HL-60 (cell line): ENCODE data around the gene SRSF7.
"Not testable (repeated sequence)": the region's sequence is repeated elsewhere in the genome, so short reads cannot be mapped to it uniquely, and the experiment has no call there.

Experiments
- CTCF ChIP-seq: IDR thresholded peaks from one replicate; pipeline ENCODE4 v1.5.1; 2011; ENCODE audit warnings: low read length, control low read depth, inconsistent platforms; ENCODE audit not compliant: insufficient read depth
- GABPA ChIP-seq: IDR thresholded peaks from 2 replicates; pipeline ENCODE4 v1.6.1; 2012; ENCODE audit warnings: low read depth
- POLR2AphosphoS5 ChIP-seq: IDR thresholded peaks from 2 replicates; pipeline ENCODE4 v1.6.1; 2012; ENCODE audit warnings: low read depth
- SPI1 ChIP-seq: IDR thresholded peaks from 2 replicates; pipeline ENCODE4 v1.6.1; 2012; ENCODE audit warnings: low read depth, mild to moderate bottlenecking, borderline replicate concordance
- TF ChIP-seq, protein P1 (sequence below): IDR thresholded peaks from 2 replicates; pipeline ENCODE4 v1.6.1; 2012; ENCODE audit warnings: low read depth; ENCODE audit not compliant: insufficient replicate concordance

DNA sequence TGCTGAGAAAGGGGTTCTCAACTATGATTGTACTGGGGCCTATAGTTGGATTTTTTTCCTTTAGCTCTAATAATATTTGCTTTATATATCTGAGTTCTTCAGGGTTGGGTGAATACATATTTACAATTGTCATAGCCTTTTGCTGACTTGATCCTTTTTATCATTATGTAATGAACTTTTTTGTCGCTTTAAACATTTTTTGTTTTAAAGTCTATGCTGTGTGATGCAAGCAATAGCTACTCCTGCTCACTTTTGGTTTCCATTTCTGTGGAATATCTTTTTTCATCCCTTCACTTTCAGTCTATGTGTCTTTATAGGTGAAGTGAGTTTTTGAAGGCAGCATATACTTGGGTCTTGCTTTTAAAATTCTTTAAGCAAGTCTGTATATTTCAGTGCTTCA is 36.2 kb downstream of the SRSF7 start:
- not testable (repeated sequence) for TF ChIP-seq CTCF, POLR2AphosphoS5, SPI1, GABPA
- TF ChIP-seq, protein P1, sequence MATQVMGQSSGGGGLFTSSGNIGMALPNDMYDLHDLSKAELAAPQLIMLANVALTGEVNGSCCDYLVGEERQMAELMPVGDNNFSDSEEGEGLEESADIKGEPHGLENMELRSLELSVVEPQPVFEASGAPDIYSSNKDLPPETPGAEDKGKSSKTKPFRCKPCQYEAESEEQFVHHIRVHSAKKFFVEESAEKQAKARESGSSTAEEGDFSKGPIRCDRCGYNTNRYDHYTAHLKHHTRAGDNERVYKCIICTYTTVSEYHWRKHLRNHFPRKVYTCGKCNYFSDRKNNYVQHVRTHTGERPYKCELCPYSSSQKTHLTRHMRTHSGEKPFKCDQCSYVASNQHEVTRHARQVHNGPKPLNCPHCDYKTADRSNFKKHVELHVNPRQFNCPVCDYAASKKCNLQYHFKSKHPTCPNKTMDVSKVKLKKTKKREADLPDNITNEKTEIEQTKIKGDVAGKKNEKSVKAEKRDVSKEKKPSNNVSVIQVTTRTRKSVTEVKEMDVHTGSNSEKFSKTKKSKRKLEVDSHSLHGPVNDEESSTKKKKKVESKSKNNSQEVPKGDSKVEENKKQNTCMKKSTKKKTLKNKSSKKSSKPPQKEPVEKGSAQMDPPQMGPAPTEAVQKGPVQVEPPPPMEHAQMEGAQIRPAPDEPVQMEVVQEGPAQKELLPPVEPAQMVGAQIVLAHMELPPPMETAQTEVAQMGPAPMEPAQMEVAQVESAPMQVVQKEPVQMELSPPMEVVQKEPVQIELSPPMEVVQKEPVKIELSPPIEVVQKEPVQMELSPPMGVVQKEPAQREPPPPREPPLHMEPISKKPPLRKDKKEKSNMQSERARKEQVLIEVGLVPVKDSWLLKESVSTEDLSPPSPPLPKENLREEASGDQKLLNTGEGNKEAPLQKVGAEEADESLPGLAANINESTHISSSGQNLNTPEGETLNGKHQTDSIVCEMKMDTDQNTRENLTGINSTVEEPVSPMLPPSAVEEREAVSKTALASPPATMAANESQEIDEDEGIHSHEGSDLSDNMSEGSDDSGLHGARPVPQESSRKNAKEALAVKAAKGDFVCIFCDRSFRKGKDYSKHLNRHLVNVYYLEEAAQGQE: not testable (repeated sequence)
